GM18520 (cell line): Measurements from ENCODE around the gene CACNA1C.

Experiments
- ATAC-seq: cut with Tn5 transposase; IDR thresholded peaks from one replicate; pipeline ENCODE4 v1.9.1; 2021; ENCODE audit not compliant: unreplicated experiment

The CACNA1C gene

DNA sequence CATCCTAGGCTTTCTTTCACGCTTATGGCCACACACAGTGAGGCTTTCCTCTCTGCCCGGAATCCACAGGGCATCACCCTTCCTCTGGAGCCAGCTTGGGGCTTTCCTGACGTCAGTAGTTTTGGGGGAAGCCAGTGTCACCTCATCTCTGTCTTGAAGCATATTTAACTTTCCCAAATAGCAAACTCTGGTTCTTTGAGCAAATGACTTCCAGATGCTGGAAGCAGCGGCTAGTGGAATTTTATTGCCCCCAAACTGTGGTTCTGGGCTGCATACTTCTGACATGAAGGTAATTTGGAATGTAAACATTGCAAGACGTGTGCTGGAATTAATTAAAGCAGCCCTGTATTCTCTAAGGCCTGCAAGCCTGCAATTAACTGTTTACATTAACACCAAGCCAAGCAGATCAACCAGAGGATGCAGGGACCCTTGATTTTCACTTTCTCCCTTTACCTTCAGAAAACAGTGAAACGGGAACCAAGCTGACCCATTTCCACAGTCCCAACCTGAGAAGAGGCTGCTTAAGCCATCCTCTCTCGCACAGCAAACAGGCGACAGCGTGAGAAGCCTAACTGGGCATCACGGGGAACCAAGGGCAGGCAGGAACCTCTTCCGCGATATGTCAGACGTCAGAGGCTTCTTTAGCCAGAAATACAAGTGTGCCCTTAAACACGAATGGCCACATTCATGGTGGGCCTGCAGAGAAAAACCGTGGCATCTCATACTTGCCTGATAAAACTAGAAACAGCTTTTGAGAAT is 258.4 kb downstream of the CACNA1C start:
- ATAC-seq, result no peak

DNA sequence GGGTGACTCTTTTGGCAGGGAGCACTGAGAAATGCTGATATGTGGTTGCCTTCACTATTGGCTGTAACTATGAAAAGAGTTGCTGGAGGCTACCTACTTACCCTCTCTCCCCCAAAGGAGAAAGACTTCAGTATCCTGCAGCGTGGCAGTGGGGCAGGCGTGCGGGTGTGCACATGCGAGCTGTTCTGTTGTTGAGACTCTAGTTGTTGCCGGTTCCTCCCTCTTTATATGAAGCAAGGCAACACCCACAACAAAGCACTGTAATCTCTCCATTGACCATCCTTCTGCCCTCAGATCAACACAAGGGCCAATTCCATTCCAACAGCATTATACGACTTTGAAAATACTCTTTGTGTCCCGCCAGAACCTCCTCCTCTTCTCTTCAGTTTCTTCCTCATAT is 259.4 kb downstream of the CACNA1C start:
- no peak for ATAC-seq

DNA sequence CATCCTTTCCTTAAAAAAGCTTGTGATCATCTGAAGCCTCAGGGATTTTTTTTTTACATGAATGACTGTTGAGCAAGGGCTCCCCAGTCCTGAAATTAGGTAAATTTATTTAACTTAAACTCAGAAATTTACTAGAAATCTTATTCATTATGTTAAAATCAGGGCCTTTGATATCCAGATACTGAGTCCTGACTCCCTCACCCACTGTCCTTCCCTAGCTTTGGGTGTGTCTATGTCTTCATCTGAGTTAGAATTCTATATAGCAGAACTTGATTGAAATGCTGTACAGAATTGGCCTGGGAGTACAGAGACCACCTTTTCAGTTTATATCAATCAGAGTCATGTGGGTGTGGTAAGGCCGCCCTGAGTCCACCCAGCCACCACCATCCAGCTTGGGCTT is 260.0 kb downstream of the CACNA1C start:
- no peak for ATAC-seq

DNA sequence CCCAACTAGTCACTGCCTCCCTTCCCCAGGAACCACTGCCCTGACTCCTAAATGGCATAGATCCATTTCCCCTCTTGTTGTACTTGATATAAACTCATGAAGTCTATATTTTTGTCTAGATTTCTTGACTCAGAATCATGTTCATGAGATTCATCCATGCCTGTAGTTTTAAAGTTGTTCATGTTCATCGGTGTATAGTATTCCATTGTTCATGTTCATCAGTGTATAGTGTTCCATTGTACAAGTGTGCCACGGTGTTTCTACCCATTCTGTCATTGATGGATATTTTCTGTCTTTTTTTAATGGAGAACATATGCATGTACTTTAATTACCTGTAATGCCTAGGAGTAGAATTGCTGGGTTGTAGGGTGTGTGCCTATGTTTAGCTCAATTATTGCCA is 261.7 kb downstream of the CACNA1C start:
- ATAC-seq, result no peak

DNA sequence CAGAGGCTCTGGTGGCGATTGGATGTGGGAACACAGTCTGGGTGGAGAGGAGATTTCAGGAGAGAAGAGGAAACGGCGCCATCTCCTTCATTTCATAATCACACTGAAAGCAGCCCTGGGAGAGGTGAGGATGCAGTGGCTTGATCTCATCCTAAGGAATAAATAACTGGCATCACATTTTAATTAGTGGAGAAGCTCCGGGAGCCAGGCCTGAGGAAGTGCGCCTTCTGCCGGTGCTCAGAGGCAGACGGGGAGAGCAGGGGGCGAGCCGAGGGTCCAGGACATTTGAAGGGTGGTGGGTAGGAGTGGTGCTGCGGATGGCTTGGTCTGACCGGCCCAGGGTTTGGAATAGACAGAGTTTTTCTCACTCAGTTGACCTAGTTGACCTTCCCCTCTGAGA is 265.0 kb downstream of the CACNA1C start:
- ATAC-seq, result no peak

DNA sequence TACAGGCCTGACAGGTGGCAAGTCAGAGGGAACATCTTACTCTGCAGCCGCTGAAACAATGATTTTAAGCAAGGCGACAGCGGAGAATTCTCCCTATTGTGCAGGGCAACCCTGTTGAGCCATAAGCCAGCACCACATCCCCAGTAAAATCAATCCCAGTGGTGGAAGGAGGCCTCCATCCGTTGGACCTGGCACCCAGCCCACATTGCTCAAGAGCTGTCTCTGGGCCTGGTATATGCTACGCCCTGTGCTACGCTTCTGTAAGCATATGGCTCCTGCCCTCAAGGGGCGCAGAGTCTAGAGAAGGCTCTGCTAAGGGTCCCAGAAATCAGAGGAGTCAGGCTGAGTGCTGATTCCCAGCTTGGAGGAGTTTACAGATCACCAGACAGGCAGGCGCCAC is 265.5 kb downstream of the CACNA1C start:
- ATAC-seq, result no peak

DNA sequence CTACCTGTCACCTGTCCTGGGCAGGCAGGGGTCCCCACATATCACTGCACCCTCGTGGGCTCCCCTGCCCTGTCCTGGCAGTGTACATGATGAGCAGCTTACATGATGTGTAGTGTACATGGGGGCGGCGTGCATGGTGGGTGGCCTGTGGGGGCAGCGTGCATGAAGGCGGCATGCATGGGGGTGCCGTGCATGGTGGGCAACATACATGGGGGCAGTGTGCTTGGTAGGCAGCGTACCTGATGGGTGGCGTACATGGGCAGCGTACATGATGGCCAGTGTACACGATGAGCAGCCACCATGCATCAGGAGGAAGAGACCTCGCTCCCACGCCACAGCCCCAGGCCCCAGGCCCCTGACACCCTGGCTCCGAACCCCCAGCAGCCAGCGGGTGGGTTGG is 266.3 kb downstream of the CACNA1C start:
- ATAC-seq, result no peak

DNA sequence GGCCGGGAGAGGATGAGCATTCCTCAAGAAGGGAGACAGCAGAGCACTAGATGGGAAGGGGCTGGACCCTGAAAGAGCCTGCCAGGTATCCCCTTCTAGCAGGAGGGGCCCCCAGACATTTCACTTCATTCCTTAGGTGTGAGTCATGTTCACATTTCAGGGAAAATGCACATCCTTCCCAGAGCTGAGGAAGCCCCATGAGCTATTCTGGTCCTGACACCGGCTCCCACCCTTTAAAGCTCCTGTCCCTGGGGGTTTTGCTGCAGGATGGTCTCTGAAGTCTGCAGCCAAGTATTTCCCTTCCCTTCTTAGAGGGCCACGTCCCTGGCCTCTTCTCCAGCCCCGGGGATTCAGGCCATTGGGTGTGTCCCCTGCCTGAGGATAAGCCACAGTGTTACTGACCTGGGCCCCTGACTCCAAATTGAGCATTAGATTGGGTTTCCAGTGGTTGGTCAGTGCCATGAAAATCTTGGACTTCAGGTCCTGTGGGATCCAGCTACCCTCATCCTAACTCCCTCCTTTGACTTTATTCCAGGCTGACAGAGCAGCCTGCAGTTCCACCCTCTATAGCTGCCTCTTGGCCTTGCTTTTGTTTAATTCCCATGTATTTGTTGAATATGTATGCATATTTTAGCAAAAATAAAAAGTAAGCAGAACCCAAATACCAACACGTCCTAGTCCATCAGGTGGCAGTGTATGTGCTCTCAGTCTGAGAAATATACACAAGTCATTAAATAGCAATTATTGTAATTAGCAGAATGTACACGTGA is 267.1 kb downstream of the CACNA1C start:
- no peak for ATAC-seq

DNA sequence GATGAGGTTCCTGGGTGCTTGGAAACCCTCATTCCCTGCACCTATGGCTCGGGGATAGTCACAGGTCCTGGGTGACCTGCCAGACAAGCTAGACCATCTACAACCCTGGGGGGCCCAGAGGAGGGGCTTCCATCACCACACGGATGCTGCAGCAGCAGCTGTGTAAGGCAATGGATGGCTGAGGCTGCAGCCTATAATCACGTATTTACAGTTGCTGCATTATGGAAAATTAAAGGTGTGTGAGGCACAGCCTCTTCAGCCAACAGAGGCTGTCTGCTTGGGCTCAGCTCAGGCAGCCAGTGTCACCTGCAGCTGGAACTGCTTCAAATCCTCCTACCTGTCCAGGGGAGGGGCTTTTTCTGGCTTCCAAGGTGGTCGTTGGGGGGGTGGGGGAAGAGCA is 268.1 kb downstream of the CACNA1C start:
- no peak for ATAC-seq

DNA sequence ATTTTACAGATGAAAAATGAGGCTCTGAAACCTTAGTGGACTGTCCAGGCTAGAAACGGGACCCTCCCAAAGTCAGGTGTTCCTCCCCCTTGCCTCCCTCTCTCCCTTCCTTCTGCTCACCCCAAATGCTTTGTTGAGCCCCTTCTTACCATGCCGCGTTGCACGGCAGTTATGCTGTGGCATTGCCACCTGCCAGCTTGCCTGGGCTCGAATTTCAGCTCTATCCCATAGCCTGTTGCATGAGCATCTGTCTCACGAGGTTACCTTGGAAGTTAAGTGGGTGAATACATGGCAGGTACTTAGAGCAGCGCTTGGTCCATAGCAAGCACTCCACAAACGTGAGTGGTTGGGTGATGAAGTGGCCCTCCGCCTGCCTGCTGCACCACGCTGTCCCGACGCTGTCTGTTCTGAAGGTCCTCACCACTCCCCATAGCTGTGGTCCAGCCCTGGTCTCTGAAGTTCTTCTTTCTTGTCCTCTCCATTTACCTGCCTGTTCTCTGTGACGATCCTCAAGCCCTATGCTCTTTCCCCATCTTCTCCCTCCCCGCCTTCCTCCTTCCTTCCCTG is 269.9 kb downstream of the CACNA1C start:
- no peak for ATAC-seq

DNA sequence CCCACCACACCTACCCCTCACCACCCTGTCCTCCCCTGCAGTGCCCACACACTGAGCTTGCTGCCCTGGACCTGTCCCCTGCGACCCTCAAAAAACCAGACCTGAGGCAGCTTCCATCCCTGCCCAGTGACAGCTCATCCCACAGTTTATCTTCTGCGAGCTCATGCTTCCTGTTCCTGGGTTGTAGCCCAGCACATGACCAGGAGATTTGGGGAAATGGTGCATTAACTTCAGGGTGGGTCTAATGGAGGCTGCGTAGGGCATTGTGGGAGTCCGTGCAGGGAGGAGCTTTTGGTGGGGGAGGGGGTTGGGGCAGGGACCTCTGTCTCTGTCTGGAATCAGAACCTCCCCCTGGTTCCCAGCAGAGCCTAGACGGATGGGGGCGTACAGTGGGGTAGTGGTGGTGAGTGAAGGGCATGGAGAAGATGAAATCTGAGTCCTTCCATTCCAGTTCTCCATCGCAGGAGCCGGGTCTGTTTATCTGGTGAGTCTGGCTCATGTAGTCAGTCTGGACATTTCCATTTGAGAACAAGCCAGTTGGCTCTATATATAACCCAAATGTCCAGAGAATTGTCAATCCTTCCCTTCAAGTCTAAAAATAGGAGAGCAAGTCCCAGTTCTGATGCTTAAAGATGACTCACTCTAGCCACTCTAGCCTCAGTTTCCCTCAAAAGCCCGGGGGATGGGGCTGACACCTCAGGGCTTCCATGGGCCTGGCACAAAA is 270.9 kb downstream of the CACNA1C start:
- no peak for ATAC-seq

DNA sequence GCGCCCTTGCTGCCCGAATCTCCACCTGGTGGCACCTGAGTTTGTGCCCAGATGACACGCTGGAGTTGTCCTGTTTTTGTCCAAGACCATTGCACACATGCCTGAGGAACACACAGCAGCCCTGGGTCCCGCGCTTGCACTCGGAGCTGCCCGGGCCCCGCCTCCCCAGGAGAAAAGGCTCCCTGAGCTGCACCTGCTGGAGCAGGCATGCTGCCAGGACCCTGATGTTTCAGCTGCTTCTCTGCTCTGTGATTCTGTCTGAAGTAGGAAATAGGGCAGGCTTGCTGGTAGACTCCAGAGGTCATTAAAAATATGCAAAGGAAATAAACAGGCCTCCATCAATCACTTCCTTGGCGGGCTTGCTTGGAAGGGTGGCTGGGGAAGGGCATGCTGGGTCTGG is 271.6 kb downstream of the CACNA1C start:
- no peak for ATAC-seq

DNA sequence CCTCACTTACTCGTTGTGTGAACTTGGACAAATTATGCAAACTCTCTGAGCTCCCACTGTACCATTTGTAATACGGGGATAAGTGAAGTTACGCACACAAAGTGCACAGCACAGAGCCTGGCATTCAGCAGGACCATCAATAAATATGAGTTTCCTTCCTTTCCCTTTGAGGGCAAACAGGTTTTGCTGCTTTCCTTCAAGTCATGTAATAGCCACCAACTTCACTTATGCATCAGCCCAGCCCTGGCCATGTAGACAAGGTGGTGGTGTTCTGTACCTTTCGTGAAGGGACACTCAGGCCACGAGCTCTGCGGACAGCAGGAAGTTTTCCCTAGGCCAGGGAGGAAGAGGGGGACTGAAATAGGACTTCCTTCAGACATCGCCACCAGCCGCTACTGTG is 272.7 kb downstream of the CACNA1C start:
- ATAC-seq, result no peak

DNA sequence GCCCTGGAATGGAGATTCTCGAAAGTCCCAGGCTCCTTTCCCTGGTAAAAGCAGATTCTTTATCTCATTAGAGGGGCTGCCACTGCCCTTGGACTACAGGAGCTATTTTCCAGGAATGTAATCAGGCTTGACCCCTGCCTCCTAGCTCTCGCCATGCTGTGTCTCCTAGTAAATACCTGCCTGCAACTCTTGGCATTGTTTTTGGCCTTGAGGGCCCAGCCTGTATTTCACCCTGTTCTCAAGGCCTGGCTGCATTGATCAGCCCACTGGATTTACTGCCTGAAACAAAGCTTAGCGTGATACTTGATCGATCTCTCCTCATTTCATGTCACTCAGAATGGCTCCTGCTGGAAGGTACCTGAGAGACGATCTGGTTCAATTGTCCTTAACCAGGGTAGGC is 273.7 kb downstream of the CACNA1C start:
- no peak for ATAC-seq

DNA sequence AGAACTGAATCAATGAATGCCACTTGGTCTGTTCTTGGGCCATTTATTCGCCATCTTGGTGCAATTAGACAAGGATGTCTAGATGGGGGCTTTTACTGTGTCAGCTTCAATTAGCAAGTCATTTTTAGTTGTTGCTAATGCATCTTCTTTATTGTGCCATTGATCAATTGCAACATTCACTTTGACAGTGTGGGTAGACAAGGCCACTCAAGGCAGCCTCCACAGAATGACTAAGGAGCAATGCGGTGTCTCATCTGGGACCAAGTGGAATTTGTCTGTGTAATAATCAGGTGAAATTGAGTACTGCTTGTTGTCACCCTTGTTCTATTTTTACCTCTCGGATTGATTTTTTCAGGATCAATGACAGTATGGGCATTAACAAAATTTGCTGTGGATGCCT is 275.9 kb downstream of the CACNA1C start:
- no peak for ATAC-seq

DNA sequence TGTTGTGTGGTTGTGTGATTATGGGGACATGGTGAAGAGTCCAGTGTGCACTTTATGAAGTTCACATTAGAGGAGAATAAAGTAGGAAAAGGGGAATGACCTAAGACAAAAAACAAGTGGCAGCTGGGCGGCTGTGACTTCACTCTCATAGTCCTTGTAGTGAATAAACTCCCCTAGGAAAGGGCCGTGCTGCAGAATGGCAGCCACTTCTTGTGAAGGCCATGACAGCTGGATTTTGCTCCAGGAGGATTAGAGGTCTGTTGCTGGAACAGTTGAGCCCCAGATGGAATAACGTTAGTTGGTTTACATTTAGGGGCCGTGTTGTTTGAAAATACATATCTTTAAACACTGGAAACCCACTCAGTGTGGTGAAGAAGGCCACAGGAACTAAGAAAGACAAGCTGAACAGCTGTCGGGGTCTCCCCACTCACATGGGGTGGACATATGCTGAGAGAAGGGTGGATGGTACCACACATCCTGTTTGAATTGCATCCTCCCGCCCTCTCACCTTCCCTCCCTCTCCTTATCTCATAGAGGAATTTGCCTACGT is 276.9 kb downstream of the CACNA1C start:
- no peak for ATAC-seq

DNA sequence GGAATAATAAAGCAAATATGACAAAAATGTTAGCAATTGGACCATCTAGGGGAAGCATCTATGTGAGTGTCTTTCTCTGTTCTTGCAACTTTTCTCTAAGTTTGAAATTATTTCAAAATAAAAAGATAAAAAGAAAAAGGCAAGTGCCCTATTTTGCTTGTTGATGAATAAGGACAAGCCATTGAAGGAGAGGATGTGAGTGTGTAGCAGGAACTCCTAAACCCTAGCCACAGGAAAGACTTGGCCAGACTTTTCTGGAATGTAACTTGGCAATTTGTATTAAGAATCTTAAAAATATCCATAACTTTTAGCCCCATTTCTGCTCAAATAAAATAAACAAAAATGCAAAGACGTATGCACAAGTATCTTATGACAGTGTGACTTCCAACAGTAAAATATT is 279.4 kb downstream of the CACNA1C start:
- no peak for ATAC-seq

DNA sequence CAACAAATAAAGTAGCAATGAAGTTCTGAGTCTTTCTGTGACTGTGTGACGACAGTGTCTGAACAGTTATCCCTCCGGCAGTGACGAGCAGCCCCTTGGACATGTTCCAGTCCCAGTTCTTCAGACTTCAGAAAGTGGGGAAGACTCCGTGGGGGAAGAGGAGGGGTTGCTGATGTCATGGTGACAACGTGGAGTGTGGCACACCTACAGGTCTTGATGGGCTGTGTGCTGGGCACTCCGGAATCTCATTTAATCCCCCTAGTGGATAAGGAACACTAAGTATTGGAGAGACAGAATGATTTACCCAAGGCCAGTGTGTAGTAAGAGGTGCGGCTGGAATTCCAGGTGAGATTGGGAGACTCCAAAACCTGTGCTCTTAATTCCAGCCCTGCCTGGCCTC is 280.2 kb downstream of the CACNA1C start:
- ATAC-seq, result no peak

DNA sequence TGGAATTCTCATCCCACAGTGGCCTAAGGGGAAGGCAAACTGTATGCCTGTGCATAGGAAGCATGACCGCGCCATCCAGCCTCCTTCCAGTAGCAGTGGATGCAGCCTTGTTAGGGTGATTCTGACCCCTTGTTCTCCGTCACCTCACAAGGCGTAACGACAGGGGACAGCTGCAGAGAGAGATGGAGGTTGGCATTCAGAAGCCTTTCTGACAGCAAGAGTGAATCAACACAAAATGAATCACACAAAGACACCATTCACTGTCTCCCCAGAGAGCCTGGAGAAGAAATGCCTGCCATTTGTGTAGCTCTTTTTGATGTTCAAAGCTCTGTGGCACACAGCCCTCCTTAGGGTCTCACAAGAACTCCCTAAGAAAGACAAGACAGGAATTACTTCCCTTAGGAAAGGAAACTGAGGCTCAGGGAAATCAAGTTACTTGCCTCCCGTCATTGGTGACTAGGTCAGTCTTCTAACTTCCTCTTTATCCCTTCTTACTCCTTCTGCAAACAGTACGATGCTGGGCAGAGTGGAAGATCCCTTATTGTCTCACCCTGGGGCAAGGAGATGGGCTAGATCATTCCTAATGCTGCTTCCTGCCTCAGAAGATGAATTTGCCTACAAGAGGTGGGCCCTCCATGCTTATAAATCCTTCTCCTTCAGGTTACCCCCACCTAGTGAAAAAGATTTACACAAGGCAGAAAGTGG is 280.9 kb downstream of the CACNA1C start:
- ATAC-seq, result no peak

DNA sequence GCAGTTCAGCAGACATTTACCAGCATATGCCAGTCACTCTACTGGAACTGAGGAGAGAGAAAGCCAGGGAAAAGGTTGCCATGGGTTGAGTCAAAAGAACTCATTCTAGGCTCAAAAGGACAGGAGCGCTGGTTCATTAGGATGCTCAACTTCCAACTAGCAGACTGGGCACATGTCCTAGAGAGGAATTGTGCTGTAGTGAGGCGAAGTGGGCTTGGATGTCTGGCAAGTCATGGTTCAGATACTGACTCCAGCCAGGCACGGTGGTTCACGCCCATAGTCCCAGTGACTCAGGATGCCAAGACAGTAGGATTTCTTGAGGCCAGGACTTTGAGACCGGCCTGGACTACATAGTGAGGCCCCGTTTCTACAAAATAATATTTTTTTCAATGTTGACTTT is 281.5 kb downstream of the CACNA1C start:
- no peak for ATAC-seq

DNA sequence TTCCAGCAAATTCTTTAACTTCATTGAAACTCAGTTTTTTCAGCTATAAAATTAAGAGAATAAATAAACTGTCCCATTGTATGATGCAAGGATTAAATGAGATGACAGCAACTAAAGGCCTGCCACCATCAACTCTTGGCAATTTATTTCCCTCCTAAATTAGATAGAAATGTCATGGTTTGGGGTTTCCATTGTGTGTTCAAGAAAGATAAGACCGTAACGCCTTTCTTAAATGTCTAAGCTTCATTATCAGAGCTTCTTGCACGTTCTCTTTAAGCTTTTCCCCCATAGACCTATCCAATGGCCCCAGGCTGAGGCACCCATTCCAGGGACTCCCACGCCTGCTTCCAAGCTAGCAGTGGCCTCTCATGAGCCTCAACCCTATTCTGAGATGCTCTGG is 281.9 kb downstream of the CACNA1C start:
- no peak for ATAC-seq
